ENCODE results near the gene FRS2. TPM values are rescaled to one million over a fixed set of nuclear protein-coding genes. Genes with fewer than 3 reads are reported as not detected.

Gene FRS2
- total RNA-seq, 4 donors from 2014 or later: 27.4 to 159 (median 65.4) TPM

- no peak overlapping the region for H3K27ac ChIP-seq
- no peak for DNase-seq
- H3K36me3 ChIP-seq: no peaks in the 10 kb centered on the region
- H3K4me1 ChIP-seq: no peaks in the 10 kb centered on the region
- intact Hi-C loops (cut with DNase I; ENCODE audit: low total_unique reads): loop anchor here (10.0 kb wide), 1 partner anchor 163 kb away; no protein-coding TSS in a partner anchor
- no peak for TF ChIP-seq POLR2A (IDR thresholded peaks at IDR 0.05)
- no peak for TF ChIP-seq CTCF (IDR thresholded peaks at IDR 0.05)
- no peaks in the 10 kb centered on the region for H3K27me3 ChIP-seq
- no peak overlapping the region for H3K4me3 ChIP-seq
- no peaks in the 10 kb centered on the region for H3K9me3 ChIP-seq
These were observed 108.1 kb downstream of the FRS2 start for GRCh38 chr12:69578283-69578682.

GRCh38 chr12:69579029-69579428 is 108.8 kb downstream of the FRS2 start:
- Histone ChIP-seq H3K4me1 (no peaks in the 10 kb centered on the region), H3K27me3 (no peaks in the 10 kb centered on the region), H3K27ac (no peak overlapping the region), H3K9me3 (no peaks in the 10 kb centered on the region), H3K36me3 (no peaks in the 10 kb centered on the region), H3K4me3 (no peak overlapping the region)
- no peak for TF ChIP-seq CTCF (IDR thresholded peaks at IDR 0.05)
- no peak for TF ChIP-seq POLR2A (IDR thresholded peaks at IDR 0.05)
- intact Hi-C loops (cut with DNase I; ENCODE audit: low total_unique reads): loop anchor here (10.0 kb wide), 1 partner anchor 164 kb away; no protein-coding TSS in a partner anchor
- DNase-seq: no peak

- Histone ChIP-seq H3K27me3 (no peaks in the 10 kb centered on the region), H3K9me3 (no peaks in the 10 kb centered on the region), H3K27ac (no peak overlapping the region), H3K4me1 (no peaks in the 10 kb centered on the region), H3K4me3 (no peak overlapping the region), H3K36me3 (no peaks in the 10 kb centered on the region)
- TF ChIP-seq CTCF (IDR thresholded peaks at IDR 0.05) (no peak), POLR2A (IDR thresholded peaks at IDR 0.05) (no peak)
- intact Hi-C loops (cut with DNase I; ENCODE audit: low total_unique reads): loop anchor here (10.0 kb wide), 1 partner anchor 105 kb away; the partner anchor contains the start of gene FRS2
- DNase-seq: no peak
These were observed 109.9 kb downstream of the FRS2 start for GRCh38 chr12:69580074-69580473.

- Histone ChIP-seq H3K4me3 (no peak overlapping the region), H3K27ac (no peak overlapping the region), H3K4me1 (no peaks in the 10 kb centered on the region), H3K9me3 (no peaks in the 10 kb centered on the region), H3K36me3 (no peaks in the 10 kb centered on the region), H3K27me3 (no peaks in the 10 kb centered on the region)
- TF ChIP-seq POLR2A (IDR thresholded peaks at IDR 0.05) (no peak), CTCF (IDR thresholded peaks at IDR 0.05) (no peak)
- no peak for DNase-seq
- intact Hi-C loops (cut with DNase I; ENCODE audit: low total_unique reads): loop anchor here (10.0 kb wide), 1 partner anchor 108 kb away; the partner anchor contains the start of gene FRS2
These were observed 113.0 kb downstream of the FRS2 start for GRCh38 chr12:69583203-69583602.

- peak within 1 kb of the TSS; percentile 78 to 84 for H3K27ac ChIP-seq
- H3K9me3 ChIP-seq: no peaks in the 10 kb centered on the region
- H3K4me1 ChIP-seq: no peaks in the 10 kb centered on the region
- H3K27me3 ChIP-seq: no peaks in the 10 kb centered on the region
- TF ChIP-seq CTCF (IDR thresholded peaks at IDR 0.05) (peak in 2 of 4 experiments; percentile 10 to 28), POLR2A (IDR thresholded peaks at IDR 0.05) (peak; percentile 53 to 86)
- H3K4me3 ChIP-seq: peak within 1 kb of the TSS; percentile 83 to 98
- no peaks in the 10 kb centered on the region for H3K36me3 ChIP-seq
- DNase-seq: peak; percentile 96
- intact Hi-C loops (cut with DNase I; ENCODE audit: low total_unique reads): loop anchor here (10.0 kb wide), 1 partner anchor 111 kb away; the partner anchor contains the start of gene FRS2
These were observed 115.2 kb downstream of the FRS2 start, which contains the start of gene CCT2 for GRCh38 chr12:69585189-69586062. TSS of gene CCT2 (plus strand) at chr12:69585459. CDS start at chr12:69585522, 63 bp downstream.
